ENCODE measurements around the gene GATB. TPM values are rescaled to one million over a fixed set of nuclear protein-coding genes. Genes with fewer than 3 reads are reported as not detected.

The GATB gene
- total and polyA plus RNA-seq, 2 experiments from 2014 or later: 19.4 to 20.1 TPM

DNA sequence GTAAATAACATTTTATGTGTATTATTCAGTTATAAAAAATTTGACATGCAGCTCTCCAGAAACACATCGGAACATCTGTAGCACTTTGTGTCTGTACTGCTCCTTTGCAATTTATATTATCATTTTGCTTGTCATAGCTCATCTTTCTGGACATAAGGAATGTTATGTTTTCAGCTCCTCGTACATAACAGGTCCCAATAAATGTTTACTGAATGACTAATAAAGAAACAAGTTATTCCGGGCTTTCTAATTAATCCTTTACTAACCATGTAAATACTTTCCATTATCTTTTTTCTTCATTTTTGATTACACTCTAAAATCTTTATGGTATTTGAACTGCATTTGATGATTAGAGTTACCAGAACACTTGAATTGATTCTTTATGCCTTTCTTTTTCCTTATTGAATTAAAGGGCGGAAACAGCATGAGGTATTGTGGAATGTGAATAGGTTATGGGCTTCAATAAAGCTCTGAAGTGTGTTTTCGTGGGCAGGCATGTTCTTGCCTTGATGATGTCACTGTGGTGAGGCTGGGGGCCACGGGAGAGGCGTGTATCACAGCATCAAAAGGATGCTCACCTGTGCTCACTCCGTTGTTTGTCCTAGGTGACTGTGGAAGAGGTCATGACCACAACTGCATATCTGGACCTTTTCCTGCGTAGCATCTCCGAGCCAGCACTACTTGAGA is 131.6 kb downstream of the GATB start:
- TF ChIP-seq, protein P1, sequence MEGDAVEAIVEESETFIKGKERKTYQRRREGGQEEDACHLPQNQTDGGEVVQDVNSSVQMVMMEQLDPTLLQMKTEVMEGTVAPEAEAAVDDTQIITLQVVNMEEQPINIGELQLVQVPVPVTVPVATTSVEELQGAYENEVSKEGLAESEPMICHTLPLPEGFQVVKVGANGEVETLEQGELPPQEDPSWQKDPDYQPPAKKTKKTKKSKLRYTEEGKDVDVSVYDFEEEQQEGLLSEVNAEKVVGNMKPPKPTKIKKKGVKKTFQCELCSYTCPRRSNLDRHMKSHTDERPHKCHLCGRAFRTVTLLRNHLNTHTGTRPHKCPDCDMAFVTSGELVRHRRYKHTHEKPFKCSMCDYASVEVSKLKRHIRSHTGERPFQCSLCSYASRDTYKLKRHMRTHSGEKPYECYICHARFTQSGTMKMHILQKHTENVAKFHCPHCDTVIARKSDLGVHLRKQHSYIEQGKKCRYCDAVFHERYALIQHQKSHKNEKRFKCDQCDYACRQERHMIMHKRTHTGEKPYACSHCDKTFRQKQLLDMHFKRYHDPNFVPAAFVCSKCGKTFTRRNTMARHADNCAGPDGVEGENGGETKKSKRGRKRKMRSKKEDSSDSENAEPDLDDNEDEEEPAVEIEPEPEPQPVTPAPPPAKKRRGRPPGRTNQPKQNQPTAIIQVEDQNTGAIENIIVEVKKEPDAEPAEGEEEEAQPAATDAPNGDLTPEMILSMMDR (IDR thresholded peaks at IDR 0.05; ENCODE audit: poor library complexity): no peak
- TF ChIP-seq EZH2phosphoT487 (IDR thresholded peaks at IDR 0.05; ENCODE audit: low read depth, severe bottlenecking, unreplicated experiment): no peak
- TF ChIP-seq EZH2 (IDR thresholded peaks at IDR 0.05; ENCODE audit: borderline replicate concordance): no peak
- WGBS (ENCODE audit: low lambda C conversion rate, missing lambda C conversion rate): 75% methylated on average over 10 of the region's 10 CpGs
- no peak overlapping the region for H3K27ac ChIP-seq
- H3K9me2 ChIP-seq (replicated peaks; ENCODE audit: insufficient read depth): no peaks in the 10 kb centered on the region
- no peak overlapping the region for H3K4me3 ChIP-seq
- no peaks in the 10 kb centered on the region for H3K36me3 ChIP-seq (replicated peaks; ENCODE audit: insufficient read depth, low read depth)
- no peaks in the 10 kb centered on the region for H3K9me3 ChIP-seq (ENCODE audit: low read depth)
- H4K20me1 ChIP-seq (ENCODE audit: insufficient read depth, poor library complexity, severe bottlenecking): no peaks in the 10 kb centered on the region
- no peak overlapping the region for H3K4me2 ChIP-seq
- DNase-seq (ENCODE audit: low spot score): no peak
- H3K27me3 ChIP-seq: no peaks in the 10 kb centered on the region
- no peak overlapping the region for H2AFZ ChIP-seq
- H3K79me2 ChIP-seq: no peaks in the 10 kb centered on the region
- H3K4me1 ChIP-seq (ENCODE audit: insufficient read depth): no peaks in the 10 kb centered on the region

DNA sequence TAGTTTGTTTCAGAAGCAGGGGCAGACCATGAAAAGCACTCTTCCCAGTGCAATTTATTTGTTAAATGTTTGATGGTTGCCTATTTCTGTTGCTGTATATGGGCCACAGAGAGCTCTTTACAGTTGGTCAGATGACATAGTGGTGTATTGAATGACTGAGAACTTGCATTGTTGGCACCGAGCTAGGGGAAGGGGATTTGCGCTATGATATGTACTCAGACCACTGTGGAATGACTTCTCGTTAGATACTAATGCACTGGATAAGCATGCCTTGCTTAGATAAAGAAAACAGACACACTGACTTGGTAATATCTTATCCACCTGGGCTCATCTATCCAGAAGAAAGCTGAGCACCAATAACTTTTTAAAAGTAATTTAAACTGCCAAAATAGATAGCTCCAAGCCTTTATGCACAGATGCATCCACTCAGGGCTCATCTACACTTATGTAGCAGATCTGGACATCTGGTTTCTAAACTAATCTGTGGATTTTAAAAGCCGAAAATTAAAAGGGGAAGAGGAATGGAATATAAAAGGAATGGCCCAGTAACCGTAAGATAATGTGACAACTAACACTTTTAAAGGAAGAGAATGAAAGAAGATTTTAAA is 132.7 kb downstream of the GATB start:
- 52% methylated on average over 5 of the region's 5 CpGs for WGBS (ENCODE audit: low lambda C conversion rate, missing lambda C conversion rate)

DNA sequence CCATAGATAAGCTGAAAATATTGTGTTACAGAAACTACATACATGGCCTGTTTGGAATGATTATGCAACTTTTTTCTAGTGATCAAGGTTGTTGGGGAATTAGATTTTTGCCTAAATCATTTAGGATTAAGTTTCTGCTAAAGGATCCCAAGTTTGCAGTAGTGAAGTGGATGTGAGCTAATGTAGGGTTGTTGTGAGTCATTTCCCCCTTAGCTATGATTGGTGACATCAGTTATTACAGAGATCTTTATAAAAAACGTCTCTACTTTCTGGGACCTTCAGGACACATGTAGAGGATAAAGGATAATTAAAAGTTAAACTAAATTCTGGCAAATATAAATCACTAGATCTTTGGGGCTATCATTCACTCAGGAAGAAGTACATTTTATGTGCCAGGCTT is 133.3 kb downstream of the GATB start:
- H3K27me3 ChIP-seq: no peaks in the 10 kb centered on the region
- H3K4me2 ChIP-seq: peak overlapping the region; percentile 25
- H3K4me3 ChIP-seq: no peak overlapping the region
- H3K27ac ChIP-seq: peak overlapping the region; percentile 27
- no peak overlapping the region for H2AFZ ChIP-seq
- no peaks in the 10 kb centered on the region for H3K4me1 ChIP-seq (ENCODE audit: insufficient read depth)
- H4K20me1 ChIP-seq (ENCODE audit: insufficient read depth, poor library complexity, severe bottlenecking): no peaks in the 10 kb centered on the region
- no peaks in the 10 kb centered on the region for H3K36me3 ChIP-seq (replicated peaks; ENCODE audit: insufficient read depth, low read depth)
- H3K9me2 ChIP-seq (replicated peaks; ENCODE audit: insufficient read depth): no peaks in the 10 kb centered on the region
- H3K79me2 ChIP-seq: no peaks in the 10 kb centered on the region
- no peak for DNase-seq (ENCODE audit: low spot score)
- H3K9me3 ChIP-seq (ENCODE audit: low read depth): no peaks in the 10 kb centered on the region
- WGBS (ENCODE audit: low lambda C conversion rate, missing lambda C conversion rate): 24% methylated on average over 1 of the region's 1 CpG
- TF ChIP-seq EZH2 (IDR thresholded peaks at IDR 0.05; ENCODE audit: borderline replicate concordance): no peak
- TF ChIP-seq, protein P1 (IDR thresholded peaks at IDR 0.05; ENCODE audit: poor library complexity): no peak
- no peak for TF ChIP-seq EZH2phosphoT487 (IDR thresholded peaks at IDR 0.05; ENCODE audit: low read depth, severe bottlenecking, unreplicated experiment)

More for the DNA sequence above, 132.7 kb downstream of the GATB start:
- Histone ChIP-seq H3K9me3 (ENCODE audit: low read depth) (no peaks in the 10 kb centered on the region), H3K9me2 (replicated peaks; ENCODE audit: insufficient read depth) (no peaks in the 10 kb centered on the region), H3K27me3 (no peaks in the 10 kb centered on the region), H3K4me1 (ENCODE audit: insufficient read depth) (no peaks in the 10 kb centered on the region), H3K4me2 (peak overlapping the region; percentile 25), H4K20me1 (ENCODE audit: insufficient read depth, poor library complexity, severe bottlenecking) (no peaks in the 10 kb centered on the region), H2AFZ (no peak overlapping the region), H3K27ac (peak overlapping the region; percentile 27), H3K79me2 (no peaks in the 10 kb centered on the region), H3K36me3 (replicated peaks; ENCODE audit: insufficient read depth, low read depth) (no peaks in the 10 kb centered on the region), H3K4me3 (no peak overlapping the region)
- TF ChIP-seq EZH2phosphoT487 (IDR thresholded peaks at IDR 0.05; ENCODE audit: low read depth, severe bottlenecking, unreplicated experiment): no peak
- TF ChIP-seq EZH2 (IDR thresholded peaks at IDR 0.05; ENCODE audit: borderline replicate concordance): no peak
- TF ChIP-seq, protein P1 (IDR thresholded peaks at IDR 0.05; ENCODE audit: poor library complexity): no peak
- no peak for DNase-seq (ENCODE audit: low spot score)

Measured in hepatocyte (in vitro differentiated cells).